ENCODE data around the gene UGT1A4. TPM values are rescaled to one million over a fixed set of nuclear protein-coding genes. Genes with fewer than 3 reads are reported as not detected.
A peak's percentile ranks its signal among the peaks of the same experiment; 100 is the strongest.
"Not testable (repeated sequence)": the region's sequence is repeated elsewhere in the genome, so short reads cannot be mapped to it uniquely, and the experiment has no call there.

The UGT1A4 gene
- total RNA-seq, 4 donors from 2014 or later, result 2.0 to 9.0 (median 4.9) TPM

DNA sequence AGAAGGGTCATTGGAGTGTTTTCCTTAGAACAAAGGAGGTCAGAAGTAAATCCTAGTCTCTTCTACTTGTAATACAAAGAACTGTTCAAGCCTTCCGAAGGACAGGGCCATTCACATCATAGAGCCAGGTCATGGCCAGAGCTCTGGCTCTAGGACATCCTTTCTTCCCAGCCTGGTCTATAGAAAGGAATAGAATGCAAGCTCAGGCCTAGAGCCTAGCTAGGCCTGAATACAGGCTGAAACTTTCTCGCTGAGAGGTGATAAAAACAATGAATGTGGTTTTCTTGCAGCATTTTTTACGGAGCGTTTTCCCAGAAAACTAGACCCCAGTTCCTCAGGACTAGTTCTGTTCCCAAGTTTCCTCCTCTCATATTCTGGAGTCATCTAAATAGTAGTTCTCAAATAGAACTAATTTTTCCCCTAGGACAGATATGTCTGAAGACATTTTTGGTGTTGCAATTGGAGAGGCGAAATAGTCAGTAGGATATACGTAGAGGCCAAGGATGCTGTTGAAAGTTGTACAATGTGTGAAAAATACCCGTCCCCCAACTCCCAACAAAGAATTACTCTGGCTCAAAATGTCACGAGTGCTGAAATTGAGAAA, 19.0 kb upstream of the UGT1A4 start:
- Histone ChIP-seq H3K4me1 (peaks cover 0 to 8% (median 3%) of the 10 kb centered on the region in 4 donors), H3K36me3 (no peaks in the 10 kb centered on the region), H3K27me3 (no peaks in the 10 kb centered on the region), H3K4me3 (no peak overlapping the region), H3K9me3 (no peaks in the 10 kb centered on the region), H3K27ac (peak overlapping the region in 3 of 4 donors; percentile 15 to 64 (median 23))
- 88 to 97% methylated on average over 6 to 8 of the region's 8 CpGs for WGBS, 2 donors (ENCODE audit: low coverage in 1 of 2)
- TF ChIP-seq POLR2A (IDR thresholded peaks at IDR 0.05) (no peak), POLR2AphosphoS5 (IDR thresholded peaks at IDR 0.05) (no peak), EP300 (IDR thresholded peaks at IDR 0.05; ENCODE audit: low read depth) (no peak)
- TF ChIP-seq, protein P1, sequence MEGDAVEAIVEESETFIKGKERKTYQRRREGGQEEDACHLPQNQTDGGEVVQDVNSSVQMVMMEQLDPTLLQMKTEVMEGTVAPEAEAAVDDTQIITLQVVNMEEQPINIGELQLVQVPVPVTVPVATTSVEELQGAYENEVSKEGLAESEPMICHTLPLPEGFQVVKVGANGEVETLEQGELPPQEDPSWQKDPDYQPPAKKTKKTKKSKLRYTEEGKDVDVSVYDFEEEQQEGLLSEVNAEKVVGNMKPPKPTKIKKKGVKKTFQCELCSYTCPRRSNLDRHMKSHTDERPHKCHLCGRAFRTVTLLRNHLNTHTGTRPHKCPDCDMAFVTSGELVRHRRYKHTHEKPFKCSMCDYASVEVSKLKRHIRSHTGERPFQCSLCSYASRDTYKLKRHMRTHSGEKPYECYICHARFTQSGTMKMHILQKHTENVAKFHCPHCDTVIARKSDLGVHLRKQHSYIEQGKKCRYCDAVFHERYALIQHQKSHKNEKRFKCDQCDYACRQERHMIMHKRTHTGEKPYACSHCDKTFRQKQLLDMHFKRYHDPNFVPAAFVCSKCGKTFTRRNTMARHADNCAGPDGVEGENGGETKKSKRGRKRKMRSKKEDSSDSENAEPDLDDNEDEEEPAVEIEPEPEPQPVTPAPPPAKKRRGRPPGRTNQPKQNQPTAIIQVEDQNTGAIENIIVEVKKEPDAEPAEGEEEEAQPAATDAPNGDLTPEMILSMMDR (IDR thresholded peaks at IDR 0.05), result no peak
- in situ Hi-C loops (cut with MboI; ENCODE audit: low pct_ligation_motif_present in 1 of 4, low pct_unique_long_range_greater_than_20kb in 1 of 4, low sequenced_read_pairs in 3 of 4) (loop anchor here in 1 of 4 donors (25.0 kb wide), 1 partner anchor 237 kb away; no protein-coding TSS in a partner anchor), intact Hi-C loops (cut with DNase I; ENCODE audit: low total_unique reads) (no loop called here)
- no peak for DNase-seq

DNA sequence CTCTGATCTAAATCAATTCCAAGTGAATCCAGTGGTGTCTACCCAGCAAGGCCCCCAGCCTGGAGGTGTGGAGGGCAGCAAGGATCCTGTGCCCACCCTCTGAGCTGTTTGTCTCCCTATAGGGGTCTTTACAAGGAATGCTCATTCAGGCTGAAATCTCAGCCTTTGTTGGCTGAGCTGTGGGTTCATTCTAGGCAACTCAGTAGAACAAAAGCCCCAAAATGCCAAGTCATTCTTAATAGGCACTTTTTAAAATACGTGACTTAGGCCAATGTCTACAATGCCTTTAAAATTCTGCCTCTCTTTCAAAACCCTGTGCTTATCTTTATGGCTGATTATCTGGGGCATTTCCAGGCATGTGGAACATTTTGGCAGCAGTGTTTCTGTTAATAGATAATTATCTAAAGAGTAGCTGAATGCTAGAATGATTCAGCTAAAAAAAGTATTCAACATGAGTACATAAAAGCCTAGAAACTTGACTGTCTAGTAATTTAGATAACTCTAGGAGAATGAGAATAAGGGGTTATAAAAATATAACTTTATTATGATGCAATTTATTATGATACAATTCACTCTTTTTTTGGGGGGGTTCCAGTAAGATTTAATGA, 18.4 kb upstream of the UGT1A4 start:
- peaks cover 0 to 8% (median 3%) of the 10 kb centered on the region in 4 donors for H3K4me1 ChIP-seq
- 27 to 60% methylated on average over 1 of the region's 1 CpG for WGBS, 2 donors (ENCODE audit: low coverage in 1 of 2)
- TF ChIP-seq, protein P1 (IDR thresholded peaks at IDR 0.05), result no peak
- TF ChIP-seq EP300 (IDR thresholded peaks at IDR 0.05; ENCODE audit: low read depth), result no peak
- DNase-seq, result peak; percentile 31
- no peaks in the 10 kb centered on the region for H3K27me3 ChIP-seq
- no peaks in the 10 kb centered on the region for H3K9me3 ChIP-seq
- H3K27ac ChIP-seq, result peak overlapping the region in 3 of 4 donors; percentile 15 to 64 (median 23)
- no peak overlapping the region for H3K4me3 ChIP-seq
- intact Hi-C loops (cut with DNase I; ENCODE audit: low total_unique reads) (no loop called here), in situ Hi-C loops (cut with MboI; ENCODE audit: low pct_ligation_motif_present in 1 of 4, low pct_unique_long_range_greater_than_20kb in 1 of 4, low sequenced_read_pairs in 3 of 4) (loop anchor here in 1 of 4 donors (25.0 kb wide), 1 partner anchor 238 kb away; no protein-coding TSS in a partner anchor)
- no peaks in the 10 kb centered on the region for H3K36me3 ChIP-seq

DNA sequence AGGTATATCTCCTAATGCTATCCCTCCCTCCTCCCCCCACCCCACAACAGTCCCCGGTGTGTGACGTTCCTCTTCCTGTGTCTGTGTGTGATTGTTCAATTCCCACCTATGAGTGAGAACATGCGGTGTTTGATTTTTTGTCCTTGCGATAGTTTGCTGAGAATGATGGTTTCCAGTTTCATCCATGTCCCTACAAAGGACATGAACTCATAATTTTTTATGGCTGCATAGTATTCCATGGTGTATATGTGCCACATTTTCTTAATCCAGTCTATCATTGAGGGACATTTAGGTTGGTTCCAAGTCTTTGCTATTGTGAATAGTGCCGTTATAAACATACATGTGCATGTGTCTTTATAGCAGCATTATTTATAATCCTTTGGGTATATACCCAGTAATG, 17.7 kb upstream of the UGT1A4 start:
- intact Hi-C loops (cut with DNase I; ENCODE audit: low total_unique reads); H3K9me3 ChIP-seq; H3K4me1 ChIP-seq; H3K27ac ChIP-seq; H3K27me3 ChIP-seq; H3K36me3 ChIP-seq; DNase-seq; H3K4me3 ChIP-seq: not testable (repeated sequence)
- in situ Hi-C loops (cut with MboI; ENCODE audit: low pct_ligation_motif_present in 1 of 4, low pct_unique_long_range_greater_than_20kb in 1 of 4, low sequenced_read_pairs in 3 of 4), result loop anchor here in 1 of 4 donors (25.0 kb wide), 1 partner anchor 239 kb away; no protein-coding TSS in a partner anchor
- WGBS, 2 donors (ENCODE audit: low coverage in 1 of 2), result 77 to 100% methylated on average over 1 to 5 of the region's 5 CpGs

DNA sequence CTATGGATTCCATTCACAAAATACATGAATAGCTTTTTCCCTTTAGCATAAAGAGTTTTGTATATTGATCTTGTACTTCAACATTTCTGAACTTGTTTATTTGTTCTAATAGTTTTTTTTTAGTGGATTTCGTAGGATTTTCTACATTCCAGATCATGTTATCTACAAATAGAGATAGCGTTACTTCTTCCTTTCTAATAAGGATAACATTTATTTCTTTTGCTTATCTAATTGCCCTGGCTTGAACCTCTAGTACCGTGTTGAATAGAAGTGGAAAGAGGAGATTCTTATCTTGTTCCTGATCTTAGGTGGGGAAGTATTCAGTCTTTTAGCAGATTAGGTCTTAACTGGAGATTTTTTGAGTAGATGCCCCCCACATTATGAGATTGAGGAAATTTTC, 16.3 kb upstream of the UGT1A4 start:
- TF ChIP-seq, protein P1 (IDR thresholded peaks at IDR 0.05), result no peak
- no peak for TF ChIP-seq POLR2A (IDR thresholded peaks at IDR 0.05)
- no peak for TF ChIP-seq POLR2AphosphoS5 (IDR thresholded peaks at IDR 0.05)
- TF ChIP-seq EP300 (IDR thresholded peaks at IDR 0.05; ENCODE audit: low read depth), result no peak
- Histone ChIP-seq H3K27me3 (no peaks in the 10 kb centered on the region), H3K4me3 (no peak overlapping the region), H3K9me3 (no peaks in the 10 kb centered on the region), H3K36me3 (no peaks in the 10 kb centered on the region), H3K27ac (no peak overlapping the region), H3K4me1 (peaks cover 0 to 11% (median 6%) of the 10 kb centered on the region in 4 donors)
- DNase-seq, result no peak
- intact Hi-C loops (cut with DNase I; ENCODE audit: low total_unique reads) (no loop called here), in situ Hi-C loops (cut with MboI; ENCODE audit: low pct_ligation_motif_present in 1 of 4, low pct_unique_long_range_greater_than_20kb in 1 of 4, low sequenced_read_pairs in 3 of 4) (loop anchor here in 1 of 4 donors (25.0 kb wide), 1 partner anchor 240 kb away; no protein-coding TSS in a partner anchor)
- 69% methylated on average over 3 of the region's 3 CpGs for WGBS, 2 donors (ENCODE audit: low coverage in 1 of 2)
